ENCODE results near the gene ARHGEF33. TPM values are rescaled to one million over a fixed set of nuclear protein-coding genes. Genes with fewer than 3 reads are reported as not detected.

Gene ARHGEF33
- polyA plus RNA-seq, 1 of the 3 experiments (the other 2 are of a cell fraction) = 0.25 TPM

DNA sequence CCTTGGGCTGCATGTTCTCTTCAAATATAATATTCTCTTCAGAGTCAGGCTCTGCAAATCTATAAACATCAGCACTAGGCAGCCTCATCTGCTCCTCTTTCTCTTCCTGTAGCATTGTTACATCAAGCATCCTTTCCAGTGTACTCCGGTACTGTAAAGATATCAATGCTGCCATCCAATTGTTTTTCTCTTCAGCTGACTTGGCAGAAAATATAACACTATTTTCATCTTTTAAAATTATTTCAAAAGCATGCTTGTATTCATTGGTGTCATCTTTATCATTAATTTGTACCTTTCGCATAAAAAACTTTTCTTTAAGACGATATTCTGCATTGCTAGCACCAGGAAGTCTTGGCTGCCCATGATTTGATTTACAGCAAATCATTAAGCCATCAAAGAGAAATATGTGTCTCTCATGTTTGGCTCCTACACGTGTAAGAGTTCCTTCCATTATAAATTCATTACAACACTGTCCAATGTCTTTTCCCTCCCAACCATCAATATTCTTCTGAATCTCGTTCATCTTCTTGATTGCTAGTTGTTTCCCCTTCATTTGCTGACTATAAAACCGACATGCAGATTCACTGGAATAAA is 133.1 kb downstream of the ARHGEF33 start (continued):
- no peak for TF ChIP-seq TCF12 (IDR thresholded peaks at IDR 0.05)
- TF ChIP-seq, protein P1, sequence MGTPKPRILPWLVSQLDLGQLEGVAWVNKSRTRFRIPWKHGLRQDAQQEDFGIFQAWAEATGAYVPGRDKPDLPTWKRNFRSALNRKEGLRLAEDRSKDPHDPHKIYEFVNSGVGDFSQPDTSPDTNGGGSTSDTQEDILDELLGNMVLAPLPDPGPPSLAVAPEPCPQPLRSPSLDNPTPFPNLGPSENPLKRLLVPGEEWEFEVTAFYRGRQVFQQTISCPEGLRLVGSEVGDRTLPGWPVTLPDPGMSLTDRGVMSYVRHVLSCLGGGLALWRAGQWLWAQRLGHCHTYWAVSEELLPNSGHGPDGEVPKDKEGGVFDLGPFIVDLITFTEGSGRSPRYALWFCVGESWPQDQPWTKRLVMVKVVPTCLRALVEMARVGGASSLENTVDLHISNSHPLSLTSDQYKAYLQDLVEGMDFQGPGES (IDR thresholded peaks at IDR 0.05; ENCODE audit: low read depth, low read length) = no peak
- TF ChIP-seq, protein P2, sequence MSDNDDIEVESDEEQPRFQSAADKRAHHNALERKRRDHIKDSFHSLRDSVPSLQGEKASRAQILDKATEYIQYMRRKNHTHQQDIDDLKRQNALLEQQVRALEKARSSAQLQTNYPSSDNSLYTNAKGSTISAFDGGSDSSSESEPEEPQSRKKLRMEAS (IDR thresholded peaks at IDR 0.05; ENCODE audit: low read depth) = no peak
- no peak for TF ChIP-seq CTCF (IDR thresholded peaks at IDR 0.05)
- TF ChIP-seq, protein P3, sequence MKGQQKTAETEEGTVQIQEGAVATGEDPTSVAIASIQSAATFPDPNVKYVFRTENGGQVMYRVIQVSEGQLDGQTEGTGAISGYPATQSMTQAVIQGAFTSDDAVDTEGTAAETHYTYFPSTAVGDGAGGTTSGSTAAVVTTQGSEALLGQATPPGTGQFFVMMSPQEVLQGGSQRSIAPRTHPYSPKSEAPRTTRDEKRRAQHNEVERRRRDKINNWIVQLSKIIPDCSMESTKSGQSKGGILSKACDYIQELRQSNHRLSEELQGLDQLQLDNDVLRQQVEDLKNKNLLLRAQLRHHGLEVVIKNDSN (IDR thresholded peaks at IDR 0.05; ENCODE audit: borderline replicate concordance, low read depth) = no peak
- TF ChIP-seq CHD2 (IDR thresholded peaks at IDR 0.05; ENCODE audit: low read length, partially characterized antibody) = no peak

GRCh38 chr2:39023649-39024048 is 134.0 kb downstream of the ARHGEF33 start:
- ChIA-PET CTCF (interaction anchor here (0.7 to 1.4 kb wide), 2 partner anchors 36 to 206 kb away, joined by 3 to 6 read pairs; no protein-coding TSS in a partner anchor), POLR2A (no interaction called here)
- Histone ChIP-seq H3K27me3 (ENCODE audit: insufficient read depth) (no peaks in the 10 kb centered on the region), H3K9me3 (no peaks in the 10 kb centered on the region), H3K9me2 (no peaks in the 10 kb centered on the region), H3F3A (replicated peaks; ENCODE audit: insufficient read depth) (peaks cover 7% of the 10 kb centered on the region), H3K4me2 (no peak overlapping the region), H3K4me1 (ENCODE audit: control insufficient read depth in 1 of 2, insufficient read depth in 2 of 2, low read depth in 1 of 2, low read length in 1 of 2) (peaks cover 0 to 6% of the 10 kb centered on the region in 2 experiments; a peak in 2 of 4 replicates), H3K4me3 (ENCODE audit: low read depth in 2 of 2, low read length in 1 of 2) (no peak overlapping the region), H4K20me1 (ENCODE audit: insufficient read depth) (no peaks in the 10 kb centered on the region), H3K36me3 (replicated peaks in 1 of 2; ENCODE audit: control insufficient read depth in 1 of 2, insufficient read depth in 2 of 2, low read length in 1 of 2) (peaks cover 49 to 57% of the 10 kb centered on the region in 2 experiments), H3K79me2 (ENCODE audit: insufficient read depth) (0 out of 2 replicates have a peak, but pooled peaks cover 1% of the 10 kb centered on the region), H3K27ac (ENCODE audit: low read depth in 2 of 2, low read length in 1 of 2) (no peak overlapping the region; a peak in 1 of 4 replicates), H3K9ac (no peak overlapping the region), H2AFZ (ENCODE audit: low read depth) (no peak overlapping the region)
- TF ChIP-seq EP300 (IDR thresholded peaks at IDR 0.05; ENCODE audit: borderline replicate concordance in 1 of 2, low read depth in 1 of 2, low read length in 1 of 2) (no peak), EZH2phosphoT487 (IDR thresholded peaks at IDR 0.05; ENCODE audit: borderline replicate concordance, low read depth) (no peak), RAD21 (IDR thresholded peaks at IDR 0.05; ENCODE audit: low read length) (no peak), TAF1 (IDR thresholded peaks at IDR 0.05; ENCODE audit: borderline replicate concordance, low read depth, low read length) (no peak), FOSL2 (IDR thresholded peaks at IDR 0.05; ENCODE audit: borderline replicate concordance, low read depth) (no peak), TEAD4 (IDR thresholded peaks at IDR 0.05; ENCODE audit: borderline replicate concordance, insufficient read depth) (no peak), JUND (IDR thresholded peaks at IDR 0.05) (no peak), REST (IDR thresholded peaks at IDR 0.05; ENCODE audit: low read depth, low read length) (no peak)
- WGBS (ENCODE audit: low lambda C conversion rate) = 93% methylated on average over 3 of the region's 3 CpGs
- no peak for DNase-seq

Data from SK-N-SH (cell line).